NK-92 (cell line): ENCODE data around the gene IGLL1.
"Not testable (repeated sequence)": the region's sequence is repeated elsewhere in the genome, so short reads cannot be mapped to it uniquely, and the experiment has no call there.

Experiments
- DNase-seq: peaks from one replicate; lab custom pipeline; 2025; ENCODE audit not compliant: unreplicated experiment; lab: John Stamatoyannopoulos, UW

Gene IGLL1

DNA sequence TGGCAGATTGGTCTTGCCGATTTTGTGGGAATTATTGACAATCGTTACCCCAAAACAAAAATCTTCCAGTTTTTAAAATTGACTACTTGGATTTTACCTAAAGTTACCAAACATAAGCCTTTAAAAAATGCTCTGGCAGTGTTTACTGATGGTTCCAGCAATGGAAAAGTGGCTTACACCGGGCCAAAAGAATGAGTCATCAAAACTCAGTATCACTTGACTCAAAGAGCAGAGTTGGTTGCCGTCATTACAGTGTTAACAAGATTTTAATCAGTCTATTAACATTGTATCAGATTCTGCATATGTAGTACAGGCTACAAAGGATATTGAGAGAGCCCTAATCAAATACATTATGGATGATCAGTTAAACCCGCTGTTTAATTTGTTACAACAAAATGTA, 37.2 kb downstream of the IGLL1 start:
- no peak for DNase-seq

DNA sequence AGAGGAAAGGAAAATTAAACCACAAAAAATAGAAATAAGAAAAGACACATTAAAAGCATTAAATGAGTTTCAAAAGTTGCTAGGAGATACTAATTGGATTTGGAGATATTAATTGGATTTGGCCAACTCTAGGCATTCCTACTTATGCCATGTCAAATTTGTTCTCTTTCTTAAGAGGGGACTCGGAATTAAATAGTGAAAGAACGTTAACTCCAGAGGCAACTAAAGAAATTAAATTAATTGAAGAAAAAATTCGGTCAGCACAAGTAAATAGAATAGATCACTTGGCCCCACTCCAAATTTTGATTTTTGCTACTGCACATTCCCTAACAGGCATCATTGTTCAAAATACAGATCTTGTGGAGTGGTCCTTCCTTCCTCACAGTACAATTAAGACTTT, 37.7 kb downstream of the IGLL1 start:
- DNase-seq, result not testable (repeated sequence)

DNA sequence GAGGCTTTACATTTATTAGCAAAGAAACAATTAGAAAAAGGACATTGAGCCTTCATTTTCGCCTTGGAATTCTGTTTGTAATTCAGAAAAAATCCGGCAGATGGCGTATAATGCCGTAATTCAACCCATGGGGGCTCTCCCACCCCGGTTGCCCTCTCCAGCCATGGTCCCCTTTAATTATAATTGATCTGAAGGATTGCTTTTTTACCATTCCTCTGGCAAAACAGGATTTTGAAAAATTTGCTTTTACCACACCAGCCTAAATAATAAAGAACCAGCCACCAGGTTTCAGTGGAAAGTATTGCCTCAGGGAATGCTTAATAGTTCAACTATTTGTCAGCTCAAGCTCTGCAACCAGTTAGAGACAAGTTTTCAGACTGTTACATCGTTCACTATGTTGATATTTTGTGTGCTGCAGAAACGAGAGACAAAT, 38.2 kb downstream of the IGLL1 start:
- DNase-seq, result not testable (repeated sequence)

DNA sequence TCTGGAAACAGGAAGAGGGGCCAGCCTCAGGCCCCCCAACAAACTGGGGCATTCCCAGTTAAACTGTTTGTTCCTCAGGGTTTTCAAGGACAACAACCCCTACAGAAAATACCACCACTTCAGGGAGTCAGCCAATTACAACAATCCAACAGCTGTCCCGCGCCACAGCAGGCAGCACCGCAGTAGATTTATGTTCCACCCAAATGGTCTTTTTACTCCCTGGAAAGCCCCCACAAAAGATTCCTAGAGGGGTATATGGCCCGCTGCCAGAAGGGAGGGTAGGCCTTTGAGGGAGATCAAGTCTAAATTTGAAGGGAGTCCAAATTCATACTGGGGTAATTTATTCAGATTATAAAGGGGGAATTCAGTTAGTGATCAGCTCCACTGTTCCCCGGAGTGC, 39.3 kb downstream of the IGLL1 start:
- not testable (repeated sequence) for DNase-seq

DNA sequence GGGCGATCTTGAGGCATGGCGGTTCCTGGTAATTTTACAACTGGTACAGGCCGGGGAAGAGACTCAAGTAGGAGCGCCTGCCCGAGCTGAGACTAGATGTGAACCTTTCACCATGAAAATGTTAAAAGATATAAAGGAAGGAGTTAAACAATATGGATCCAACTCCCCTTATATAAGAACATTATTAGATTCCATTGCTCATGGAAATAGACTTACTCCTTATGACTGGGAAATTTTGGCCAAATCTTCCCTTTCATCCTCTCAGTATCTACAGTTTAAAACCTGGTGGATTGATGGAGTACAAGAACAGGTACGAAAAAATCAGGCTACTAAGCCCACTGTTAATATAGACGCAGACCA, 40.3 kb downstream of the IGLL1 start:
- not testable (repeated sequence) for DNase-seq

DNA sequence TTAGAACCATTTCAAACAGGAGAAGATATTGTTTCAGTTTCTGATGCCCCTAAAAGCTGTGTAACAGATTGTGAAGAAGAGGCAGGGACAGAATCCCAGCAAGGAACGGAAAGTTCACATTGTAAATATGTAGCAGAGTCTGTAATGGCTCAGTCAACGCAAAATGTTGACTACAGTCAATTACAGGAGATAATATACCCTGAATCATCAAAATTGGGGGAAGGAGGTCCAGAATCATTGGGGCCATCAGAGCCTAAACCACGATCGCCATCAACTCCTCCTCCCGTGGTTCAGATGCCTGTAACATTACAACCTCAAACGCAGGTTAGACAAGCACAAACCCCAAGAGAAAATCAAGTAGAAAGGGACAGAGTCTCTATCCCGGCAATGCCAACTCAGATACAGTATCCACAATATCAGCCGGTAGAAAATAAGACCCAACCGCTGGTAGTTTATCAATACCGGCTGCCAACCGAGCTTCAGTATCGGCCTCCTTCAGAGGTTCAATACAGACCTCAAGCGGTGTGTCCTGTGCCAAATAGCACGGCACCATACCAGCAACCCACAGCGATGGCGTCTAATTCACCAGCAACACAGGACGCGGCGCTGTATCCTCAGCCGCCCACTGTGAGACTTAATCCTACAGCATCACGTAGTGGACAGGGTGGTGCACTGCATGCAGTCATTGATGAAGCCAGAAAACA, 40.8 kb downstream of the IGLL1 start:
- no peak for DNase-seq

DNA sequence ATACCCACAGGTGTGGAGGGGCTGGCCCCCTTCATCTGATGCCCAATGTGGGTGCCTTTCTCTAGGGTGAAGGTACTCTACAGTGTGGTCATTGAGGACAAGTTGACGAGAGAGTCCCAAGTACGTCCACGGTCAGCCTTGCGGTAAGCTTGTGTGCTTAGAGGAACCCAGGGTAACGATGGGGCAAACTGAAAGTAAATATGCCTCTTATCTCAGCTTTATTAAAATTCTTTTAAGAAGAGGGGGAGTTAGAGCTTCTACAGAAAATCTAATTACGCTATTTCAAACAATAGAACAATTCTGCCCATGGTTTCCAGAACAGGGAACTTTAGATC, 41.4 kb downstream of the IGLL1 start:
- DNase-seq, result not testable (repeated sequence)

DNA sequence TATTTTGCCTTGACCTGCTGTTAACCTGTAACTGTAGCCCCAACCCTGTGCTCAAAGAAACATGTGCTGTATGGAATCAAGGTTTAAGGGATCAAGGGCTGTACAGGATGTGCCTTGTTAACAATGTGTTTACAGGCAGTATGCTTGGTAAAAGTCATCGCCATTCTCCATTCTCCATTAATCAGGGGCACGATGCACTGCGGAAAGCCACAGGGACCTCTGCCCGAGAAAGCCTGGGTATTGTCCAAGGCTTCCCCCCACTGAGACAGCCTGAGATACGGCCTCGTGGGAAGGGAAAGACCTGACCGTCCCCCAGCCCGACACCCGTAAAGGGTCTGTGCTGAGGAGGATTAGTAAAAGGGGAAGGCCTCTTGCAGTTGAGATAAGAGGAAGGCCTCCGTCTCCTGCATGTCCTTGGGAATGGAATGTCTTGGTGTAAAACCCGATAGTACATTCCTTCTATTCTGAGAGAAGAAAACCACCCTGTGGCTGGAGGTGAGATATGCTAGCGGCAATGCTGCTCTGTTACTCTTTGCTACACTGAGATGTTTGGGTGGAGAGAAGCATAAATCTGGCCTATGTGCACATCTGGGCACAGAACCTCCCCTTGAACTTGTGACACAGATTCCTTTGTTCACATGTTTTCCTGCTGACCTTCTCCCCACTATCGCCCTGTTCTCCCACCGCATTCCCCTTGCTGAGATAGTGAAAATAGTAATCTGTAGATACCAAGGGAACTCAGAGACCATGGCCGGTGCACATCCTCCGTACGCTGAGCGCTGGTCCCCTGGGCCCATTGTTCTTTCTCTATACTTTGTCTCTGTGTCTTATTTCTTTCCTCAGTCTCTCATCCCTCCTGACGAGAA, 42.0 kb downstream of the IGLL1 start:
- DNase-seq, result not testable (repeated sequence)

DNA sequence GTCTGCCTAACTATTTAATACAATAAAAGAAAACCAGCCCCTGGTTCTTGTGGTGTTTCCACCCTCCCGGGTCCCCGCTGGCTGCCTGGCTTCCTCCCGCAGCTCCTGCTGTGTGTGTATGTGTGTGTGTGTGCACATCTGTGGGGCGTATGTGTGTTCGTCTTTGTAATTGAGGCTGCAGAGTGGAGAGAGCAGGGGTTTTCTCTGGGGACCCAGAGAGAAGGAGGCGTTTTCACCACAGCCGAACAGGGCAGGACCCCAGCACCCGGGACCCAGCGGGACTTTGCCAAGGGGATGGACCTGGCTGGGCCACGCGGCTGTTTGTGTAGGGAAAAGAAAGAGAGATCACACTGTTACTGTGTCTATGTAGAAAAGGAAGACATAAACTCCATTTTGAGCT, 42.7 kb downstream of the IGLL1 start:
- no peak for DNase-seq

DNA sequence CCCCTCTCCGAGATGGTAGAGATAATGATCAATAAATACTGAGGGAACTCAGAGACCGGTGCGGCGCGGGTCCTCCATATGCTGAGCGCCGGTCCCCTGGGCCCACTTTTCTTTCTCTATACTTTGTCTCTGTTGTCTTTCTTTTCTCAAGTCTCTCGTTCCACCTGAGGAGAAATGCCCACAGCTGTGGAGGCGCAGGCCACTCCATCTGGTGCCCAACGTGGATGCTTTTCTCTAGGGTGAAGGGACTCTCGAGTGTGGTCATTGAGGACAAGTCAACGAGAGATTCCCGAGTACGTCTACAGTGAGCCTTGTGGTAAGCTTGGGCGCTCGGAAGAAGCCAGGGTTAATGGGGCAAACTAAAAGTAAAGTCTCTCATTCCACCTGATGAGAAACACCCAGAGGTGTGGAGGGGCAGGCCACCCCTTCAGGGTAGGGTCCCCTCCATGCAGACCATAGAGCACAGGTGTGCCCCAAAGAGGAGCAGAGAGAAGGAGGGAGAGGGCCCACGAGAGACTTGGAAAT, 43.2 kb downstream of the IGLL1 start:
- DNase-seq, result no peak

DNA sequence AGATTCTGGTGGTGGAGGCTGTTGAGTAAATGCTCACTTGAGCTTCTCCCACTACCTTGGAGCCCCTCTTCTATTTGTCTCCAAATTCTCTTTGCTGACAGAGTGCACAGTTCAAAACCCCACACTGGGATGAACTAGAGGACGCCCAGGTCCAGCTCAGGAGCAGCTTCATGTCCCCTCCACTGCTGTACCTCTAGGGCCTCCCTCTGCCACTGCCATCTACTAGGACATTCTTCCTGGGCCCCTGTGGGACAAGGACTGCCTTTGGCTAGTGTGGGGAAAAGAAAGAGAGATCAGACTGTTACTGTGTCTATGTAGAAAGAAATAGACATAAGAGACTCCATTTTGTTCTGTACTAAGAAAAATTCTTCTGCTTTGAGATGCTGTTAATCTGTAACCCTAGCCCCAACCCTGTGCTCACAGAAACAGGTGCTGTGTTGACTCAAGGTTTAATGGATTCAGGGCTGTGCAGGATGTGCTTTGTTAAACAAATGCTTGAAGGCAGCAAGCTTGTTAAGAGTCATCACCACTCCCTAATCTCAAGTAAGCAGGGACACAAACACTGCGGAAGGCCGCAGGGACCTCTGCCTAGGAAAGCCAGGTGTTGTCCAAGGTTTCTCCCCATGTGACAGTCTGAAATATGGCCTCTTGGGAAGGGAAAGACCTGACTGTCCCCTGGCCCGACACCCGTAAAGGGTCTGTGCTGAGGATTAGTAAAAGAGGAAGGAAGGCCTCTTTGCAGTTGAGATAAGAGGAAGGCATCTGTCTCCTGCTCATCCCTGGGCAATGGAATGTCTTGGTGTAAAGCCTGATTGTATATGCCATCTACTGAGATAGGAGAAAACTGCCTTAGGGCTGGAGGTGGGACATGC, 44.1 kb downstream of the IGLL1 start:
- DNase-seq, result not testable (repeated sequence)

DNA sequence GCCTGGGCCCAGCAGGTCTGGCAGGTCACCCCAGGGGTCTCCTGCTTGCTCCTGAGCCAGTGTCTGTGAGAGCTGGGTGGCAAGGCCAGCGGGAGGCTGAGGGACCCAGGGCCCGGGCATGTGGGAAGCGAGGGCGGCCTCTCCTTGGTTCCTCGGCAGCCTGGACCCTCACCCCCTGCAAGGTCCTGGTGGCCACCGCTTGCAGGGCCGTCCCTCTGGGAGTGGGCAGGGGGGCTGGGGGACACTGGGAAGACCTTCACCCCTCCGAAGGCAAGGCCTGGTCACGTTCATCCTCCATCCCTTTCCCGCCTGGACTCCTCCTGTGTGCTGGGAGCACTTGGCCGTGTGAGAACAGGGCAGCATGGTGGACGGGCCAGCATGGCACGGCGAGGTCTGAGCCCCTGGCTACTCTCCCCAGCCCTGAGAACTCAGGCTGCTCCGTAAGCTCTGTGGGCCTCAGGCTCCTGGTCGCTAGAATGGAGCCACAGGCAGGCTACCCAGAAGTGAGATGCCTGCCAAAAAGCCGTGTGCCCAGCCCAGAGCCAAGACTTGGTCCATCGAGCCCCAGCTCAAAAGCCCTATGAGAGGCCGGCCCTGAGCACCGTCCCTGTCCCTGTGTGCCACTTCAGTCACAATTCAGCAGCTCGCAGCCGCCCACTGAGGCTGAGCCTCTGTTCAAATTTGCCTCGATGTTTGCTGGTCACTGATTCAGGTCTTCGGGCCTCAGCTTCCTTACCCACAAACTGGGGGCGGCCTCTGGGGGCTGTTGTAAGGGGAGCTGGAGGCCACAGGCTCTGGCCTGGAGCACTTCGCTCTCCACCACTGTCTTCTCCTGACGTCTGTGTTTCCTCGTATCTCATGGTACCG, 45.0 kb downstream of the IGLL1 start:
- no peak for DNase-seq

DNA sequence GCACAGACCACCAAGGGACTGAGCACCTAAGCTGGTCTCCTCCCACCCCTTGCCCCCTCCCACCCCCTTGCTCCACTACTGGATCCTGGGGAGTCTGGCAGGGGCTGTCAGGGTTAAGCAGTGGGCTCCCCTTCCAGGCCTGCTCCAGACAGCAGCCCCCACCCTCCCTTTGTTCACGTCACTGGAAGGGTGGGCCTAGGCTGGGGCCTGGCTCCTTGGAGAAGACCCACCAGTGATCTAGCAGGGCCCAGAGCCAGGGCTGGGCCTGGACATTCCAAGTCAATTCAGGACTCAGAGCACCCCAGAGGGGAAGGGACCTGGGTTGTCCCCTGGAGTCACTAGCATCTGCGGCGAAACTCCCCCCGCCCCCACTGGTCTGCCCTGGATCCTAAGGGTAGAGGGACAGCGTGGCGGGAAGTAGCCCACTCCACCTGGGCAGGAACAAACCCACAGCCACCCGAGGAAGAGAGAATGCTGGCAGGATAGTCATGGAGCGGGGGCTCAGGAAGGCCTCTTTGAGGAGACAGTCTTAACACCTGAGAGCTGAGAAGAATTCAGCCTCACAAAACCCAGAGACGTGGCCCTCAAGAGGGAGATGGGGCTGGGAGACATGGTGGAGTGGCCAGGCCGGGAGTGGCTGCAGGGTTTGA, 45.8 kb downstream of the IGLL1 start:
- DNase-seq, result no peak

DNA sequence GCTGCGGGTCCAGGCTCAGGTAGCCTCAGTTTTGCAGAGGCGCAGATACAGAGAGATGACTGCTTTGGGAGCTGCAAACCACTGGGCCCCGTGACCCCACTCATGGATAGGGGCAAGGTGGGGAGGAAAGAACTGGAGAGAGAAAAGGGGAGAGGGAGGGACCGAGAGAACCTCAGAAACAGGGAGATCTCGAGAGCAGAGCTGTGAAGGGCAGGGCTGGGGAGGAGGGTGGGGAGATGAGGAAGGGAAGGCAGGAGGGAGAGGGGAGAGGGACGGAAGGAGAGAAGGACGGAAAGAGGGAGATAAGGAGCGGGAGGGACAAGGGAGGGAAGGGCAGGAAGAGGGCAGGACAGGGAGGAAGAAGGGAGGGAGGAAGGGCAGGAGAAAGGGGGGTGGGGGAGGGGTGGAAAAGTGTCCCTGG, 46.3 kb downstream of the IGLL1 start:
- no peak for DNase-seq

DNA sequence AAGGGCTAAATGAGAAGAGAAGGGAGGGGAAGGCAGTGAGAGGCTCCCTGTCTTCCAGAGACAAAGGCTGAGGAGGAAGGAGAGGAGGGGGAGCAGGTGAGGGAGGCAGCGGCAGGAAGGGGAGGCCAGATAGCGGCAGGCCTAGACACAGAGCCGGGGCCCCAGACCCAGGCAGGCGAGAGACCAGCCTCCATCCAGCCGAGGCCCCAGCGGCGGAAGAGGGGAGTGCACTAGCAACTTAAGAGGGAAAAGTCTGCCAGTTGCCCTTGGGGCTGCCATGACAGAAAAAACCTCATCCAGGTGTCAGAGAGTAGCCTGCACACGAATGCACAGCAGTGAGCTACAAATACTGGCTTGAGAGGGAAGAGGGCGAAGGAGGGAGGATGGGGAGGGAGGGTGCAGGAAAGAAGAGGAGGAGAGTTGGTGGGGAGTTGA, 46.7 kb downstream of the IGLL1 start:
- no peak for DNase-seq

DNA sequence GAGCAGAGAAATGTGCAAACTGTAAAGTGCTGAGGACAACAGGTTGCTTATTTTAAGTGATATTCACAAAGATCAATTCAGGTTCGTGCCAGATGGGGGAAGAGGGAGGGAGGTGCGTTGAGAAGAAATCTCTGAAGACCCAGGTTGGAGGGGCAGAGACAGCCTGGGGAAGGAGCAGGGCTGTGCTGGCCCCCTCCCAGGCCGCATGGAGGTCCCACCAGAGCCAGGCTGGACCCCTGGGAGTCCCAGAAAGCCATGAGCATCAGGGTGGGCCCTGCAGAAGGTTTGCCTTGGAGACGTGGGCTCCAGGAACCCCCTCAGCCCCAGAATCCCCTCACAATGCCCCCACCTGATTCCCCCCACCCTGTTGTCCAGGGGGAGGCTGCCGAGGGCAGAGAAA, 47.4 kb downstream of the IGLL1 start:
- no peak for DNase-seq

DNA sequence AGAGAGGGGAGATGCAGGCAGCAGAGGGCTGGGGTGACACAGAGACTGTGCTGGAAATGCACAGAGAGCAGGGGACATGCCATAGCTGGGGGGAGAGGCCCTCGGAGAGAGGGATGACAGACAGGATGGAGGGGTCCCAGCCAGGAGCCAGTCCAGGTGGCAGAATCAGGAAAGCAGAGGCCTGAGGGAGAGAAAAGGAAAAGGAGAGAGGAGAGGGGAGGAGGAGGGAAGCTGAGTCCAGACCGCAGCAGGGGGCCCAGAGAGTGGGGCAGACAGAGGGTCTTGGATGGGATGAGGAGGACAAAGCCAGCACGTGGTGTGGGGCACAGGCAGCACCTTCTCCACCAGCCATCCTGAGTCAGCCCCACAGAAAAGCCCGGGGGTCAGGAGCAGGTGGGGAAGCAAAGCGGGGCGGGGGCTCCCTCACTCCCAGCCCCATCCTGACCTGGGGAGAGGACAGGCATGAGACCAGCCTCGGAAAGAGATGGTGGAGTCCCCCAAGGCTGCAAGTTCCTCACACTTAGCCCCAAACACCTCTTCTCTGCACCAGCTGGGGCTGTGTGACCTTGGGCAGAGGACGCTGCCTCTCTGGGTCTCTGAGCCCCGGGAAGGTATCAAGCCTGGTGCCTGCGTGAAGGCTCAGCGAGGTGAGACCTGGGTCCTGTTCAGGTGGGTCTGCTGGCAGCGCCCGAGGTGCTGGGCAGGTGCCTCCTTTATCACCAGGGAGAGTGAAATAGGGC, 48.0 kb downstream of the IGLL1 start:
- DNase-seq, result no peak

DNA sequence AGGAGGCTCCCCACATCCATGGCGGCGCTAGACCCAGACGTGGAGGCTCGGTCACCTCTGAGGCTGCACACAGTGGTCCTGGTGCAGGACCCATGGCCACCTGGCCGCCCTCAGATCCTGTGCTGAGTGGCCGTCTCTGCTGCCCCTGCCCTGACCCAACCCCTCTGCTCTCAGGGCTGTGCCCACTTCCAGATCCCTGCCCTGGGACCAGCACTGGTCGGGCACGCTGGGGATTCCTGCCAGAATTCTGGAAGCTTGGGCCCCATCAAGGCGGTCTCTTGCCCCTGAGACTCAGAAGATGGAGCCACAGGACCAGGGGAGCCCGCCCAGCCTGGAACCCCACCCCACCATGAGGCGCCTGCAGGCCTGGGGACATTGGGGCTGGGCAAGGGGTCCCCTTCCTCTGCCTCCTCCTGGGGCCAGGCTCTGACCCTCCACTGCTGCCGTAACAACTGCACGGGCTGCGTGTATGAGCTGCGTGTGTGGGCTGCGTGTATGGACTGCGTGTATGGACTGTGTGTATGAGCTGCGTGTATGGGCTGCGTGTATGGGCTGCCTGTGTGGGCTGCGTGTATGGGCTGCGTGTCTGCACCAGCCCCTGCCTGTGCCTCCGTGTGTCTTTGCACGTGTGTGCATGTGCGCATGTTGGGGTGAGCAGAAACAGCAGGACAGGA, 48.7 kb downstream of the IGLL1 start:
- no peak for DNase-seq
